Vagina (tissue), 2 donors: Measurements from ENCODE around the gene CSMD2.

Source experiments
- CTCF ChIP-seq, 3 experiments: fragments of 450-650 bp in 2 of 3; fragments of 200-600 bp in 1 of 3; sonication (generic) in 1 of 3; IDR thresholded peaks; one replicate each; pipeline ENCODE4 v1.5.1; 2017 to 2019; ENCODE audit warnings: antibody characterized with exemption in 3 of 3, mild to moderate bottlenecking in 2 of 3, moderate library complexity in 2 of 3
- POLR2AphosphoS5 ChIP-seq, 2 donors: sonication (generic); formaldehyde crosslinking; IDR thresholded peaks; one replicate each; pipeline ENCODE4 v1.9.0; 2017; ENCODE audit warnings: antibody characterized with exemption in 2 of 2, mild to moderate bottlenecking in 2 of 2, low read depth in 1 of 2; ENCODE audit not compliant: insufficient read depth in 1 of 2

- TF ChIP-seq CTCF (IDR thresholded peaks at IDR 0.05) (no peak), POLR2AphosphoS5 (IDR thresholded peaks at IDR 0.05; ENCODE audit: insufficient read depth in 1 of 2, low read depth in 1 of 2) (no peak)
These were observed 150.9 kb downstream of the CSMD2 start for GRCh38 chr1:34013958-34014737.
